Erythroblast (primary cell): ENCODE results near the gene FKBP7.

Experiments
- GATA1 ChIP-seq: IDR thresholded peaks from 2 replicates; pipeline ENCODE4 v1.6.1; 2011; ENCODE audit warnings: low read depth, mild to moderate bottlenecking, control low read depth, low read length, moderate library complexity
- POLR2A ChIP-seq: IDR thresholded peaks from 2 replicates; pipeline ENCODE4 v1.6.1; 2011; ENCODE audit warnings: mild to moderate bottlenecking, low read length

DNA sequence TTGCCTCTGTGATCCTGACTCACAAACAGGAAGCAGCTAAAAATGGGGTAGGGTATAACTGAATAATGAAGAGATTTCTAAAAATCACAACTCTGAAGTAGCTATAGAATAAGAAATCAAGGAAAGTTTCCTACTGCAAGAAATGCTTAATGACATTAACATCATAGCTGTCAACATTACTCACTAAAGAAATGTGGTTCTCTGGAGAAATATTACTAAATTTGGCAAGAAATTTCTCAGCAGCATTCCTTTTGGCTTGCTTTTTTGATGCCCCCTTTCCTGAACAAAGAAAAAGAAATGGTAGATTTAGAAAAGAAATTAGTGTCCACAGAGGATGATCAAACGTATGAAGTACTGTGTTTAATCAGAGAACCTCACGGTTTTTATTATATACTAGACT is 37.0 kb downstream of the FKBP7 start:
- TF ChIP-seq POLR2A, result no peak
- no peak for TF ChIP-seq GATA1
